HepG2 (cell line): Measurements from ENCODE around the gene ZFPL1. TPM values are rescaled to one million over a fixed set of nuclear protein-coding genes. Genes with fewer than 3 reads are reported as not detected.

ENCODE experiments used
- ARID3A ChIP-seq: IDR thresholded peaks from 2 replicates; pipeline ENCODE4 v1.6.1; 2012; ENCODE audit warnings: low read depth, low read length, improper control_type of control experiment
- BATF2 ChIP-seq: sonication (generic); formaldehyde crosslinking; IDR thresholded peaks from 2 replicates; pipeline ENCODE4 v1.8.0; 2022; ENCODE audit warnings: mild to moderate bottlenecking, missing genetic modification reagents, moderate library complexity
- BCL3 ChIP-seq: sonication (generic); formaldehyde crosslinking; IDR thresholded peaks from 2 replicates; pipeline ENCODE4 v1.5.1; 2020; ENCODE audit warnings: mild to moderate bottlenecking, missing genetic modification reagents, moderate library complexity
- DRAP1 ChIP-seq: IDR thresholded peaks from 2 replicates; pipeline ENCODE4 v1.6.1; 2016; ENCODE audit warnings: missing genetic modification reagents, missing compliant biosample characterization
- EHMT2 ChIP-seq: fragments of 200-600 bp; sonication (generic); IDR thresholded peaks from 2 replicates; pipeline ENCODE4 v1.7.0; 2017; ENCODE audit warnings: antibody characterized with exemption, low read depth, low read length, borderline replicate concordance
- FOXP4 ChIP-seq: sonication (generic); formaldehyde crosslinking; IDR thresholded peaks from 2 replicates; pipeline ENCODE4 v1.4.0; 2020; ENCODE audit warnings: missing genetic modification reagents
- MLLT10 ChIP-seq: sonication (generic); formaldehyde crosslinking; IDR thresholded peaks from 2 replicates; pipeline ENCODE4 v1.4.0; 2020; ENCODE audit warnings: missing genetic modification reagents
- NR1H2 ChIP-seq: sonication (generic); formaldehyde crosslinking; IDR thresholded peaks from 2 replicates; pipeline ENCODE4 v1.8.1; 2022; ENCODE audit warnings: low read depth, missing genetic modification reagents, borderline replicate concordance
- PBX3 ChIP-seq: sonication (generic); formaldehyde crosslinking; IDR thresholded peaks from 2 replicates; pipeline ENCODE4 v1.8.1; 2023; ENCODE audit warnings: missing genetic modification reagents, inconsistent platforms, borderline replicate concordance
- SNAPC2 ChIP-seq: sonication (generic); formaldehyde crosslinking; IDR thresholded peaks from 2 replicates; pipeline ENCODE4 v1.8.1; 2022; ENCODE audit warnings: mild to moderate bottlenecking, missing genetic modification reagents
- SP140L ChIP-seq: sonication (generic); formaldehyde crosslinking; IDR thresholded peaks from 2 replicates; pipeline ENCODE4 v1.4.0; 2020; ENCODE audit warnings: missing genetic modification reagents, borderline replicate concordance
- SPEN ChIP-seq: sonication (generic); formaldehyde crosslinking; IDR thresholded peaks from 2 replicates; pipeline ENCODE4 v1.5.1; 2020; ENCODE audit warnings: low read depth, mild to moderate bottlenecking, missing genetic modification reagents
- TBP ChIP-seq: sonication (generic); formaldehyde crosslinking; IDR thresholded peaks from 2 replicates; pipeline ENCODE4 v1.5.0; 2020; ENCODE audit warnings: missing genetic modification reagents
- YEATS4 ChIP-seq: sonication (generic); formaldehyde crosslinking; IDR thresholded peaks from 2 replicates; pipeline ENCODE4 v1.4.0; 2020; ENCODE audit warnings: missing genetic modification reagents, borderline replicate concordance
- ZBTB4 ChIP-seq: sonication (generic); formaldehyde crosslinking; IDR thresholded peaks from 2 replicates; pipeline ENCODE4 v1.4.0; 2020; ENCODE audit warnings: missing genetic modification reagents, mild to moderate bottlenecking, borderline replicate concordance
- ZBTB7B ChIP-seq: sonication (generic); formaldehyde crosslinking; IDR thresholded peaks from 2 replicates; pipeline ENCODE4 v1.4.0; 2020; ENCODE audit warnings: missing genetic modification reagents
- ZNF557 ChIP-seq: sonication (generic); formaldehyde crosslinking; IDR thresholded peaks from 2 replicates; pipeline ENCODE4 v1.4.0; 2020; ENCODE audit warnings: missing genetic modification reagents
- ZNF773 ChIP-seq: sonication (generic); formaldehyde crosslinking; IDR thresholded peaks from 2 replicates; pipeline ENCODE4 v1.4.0; 2020; ENCODE audit warnings: missing genetic modification reagents, borderline replicate concordance
- ZNF781 ChIP-seq: sonication (generic); formaldehyde crosslinking; IDR thresholded peaks from 2 replicates; pipeline ENCODE4 v1.5.1; 2020; ENCODE audit warnings: borderline replicate concordance, mild to moderate bottlenecking, missing genetic modification reagents; ENCODE audit errors: not compliant biosample characterization
- polyA plus RNA-seq, 8 experiments: library from polyadenylated mRNA; depleted of rRNA in 3 of 8; stranded (reverse) in 7 of 8; unstranded in 1 of 8; fragments of >200 nt; fragmentation: Illumina TruSeq in 4 of 8; extraction: Trizol in 4 of 8; gene quantifications; 2 replicates each; pipeline versions ENCODE4 v1.2.1 to v1.2.3, GENCODE V29; 2011 to 2016; ENCODE audit warnings: low read depth in 4 of 8, missing spikeins in 1 of 8, mixed read lengths in 1 of 8; ENCODE audit not compliant: insufficient read depth in 1 of 8
- total RNA-seq, 5 experiments: library from RNA; depleted of rRNA; stranded (reverse); fragments of >200 nt; fragmentation: Illumina TruSeq; extraction: Trizol; gene quantifications; 2 replicates each; pipeline ENCODE4 v1.2.3, GENCODE V29; 2016; ENCODE audit warnings: low read depth in 1 of 5

Gene ZFPL1
- total and polyA plus RNA-seq, 2 of the 13 experiments (the other 11 are each of a cell fraction or from before 2014, with no cell fraction given), result 32.2 to 56.0 TPM

GRCh38 chr11:65110354-65110861 is 26.4 kb downstream of the ZFPL1 start (continued):
- TF ChIP-seq ZBTB4 (CRISPR knock-in tag) (no peak), NR1H2 (CRISPR knock-in tag) (no peak), ZNF781 (CRISPR knock-in tag) (no peak), ZNF557 (CRISPR knock-in tag) (no peak), EHMT2 (no peak), BCL3 (CRISPR knock-in tag) (no peak), ARID3A (no peak), YEATS4 (CRISPR knock-in tag) (no peak), PBX3 (no peak), BATF2 (CRISPR knock-in tag) (no peak), SNAPC2 (CRISPR knock-in tag) (no peak), DRAP1 (CRISPR knock-in tag) (no peak), SPEN (peak; percentile 45; the same call in 1 of the 2 replicates), TBP (no peak), MLLT10 (CRISPR knock-in tag) (no peak), ZNF773 (CRISPR knock-in tag) (no peak), FOXP4 (CRISPR knock-in tag) (no peak), ZBTB7B (CRISPR knock-in tag) (no peak), SP140L (CRISPR knock-in tag) (no peak)
